Heart left ventricle (tissue), 13 donors: ENCODE data around the gene PRDM11.

ENCODE experiments used
- CTCF ChIP-seq, 12 donors: fragments of 200-600 bp; sonication (generic) in 4 of 12; IDR thresholded peaks; one replicate each; pipeline versions ENCODE4 v1.5.0 to v1.8.0; 2018 to 2022; ENCODE audit warnings: antibody characterized with exemption in 12 of 12, mild to moderate bottlenecking in 5 of 12
- POLR2A ChIP-seq, 2 donors: fragments of 450-650 bp; IDR thresholded peaks; one replicate each; pipeline ENCODE4 v1.6.1; 2017; ENCODE audit warnings: antibody characterized with exemption in 2 of 2, mild to moderate bottlenecking in 2 of 2, moderate library complexity in 2 of 2
- donor health status: ischemic (EF 13 %, LVEDD 7.1; RV severe dilation, severe dysfunction).
- donor health status: DM: no; HTN: yes; CAD: no.
- donor health status: DM: no; HTN: no; CAD: no.
- donor health status: ischemic (EF 25% LVEDD 6.9; RV normal size, moderate dysfunction).
- donor health status: ischemic (EF 25% LVEDD 5.7; RV mildly dilated, moderate dysfunction).
- donor health status: ischemic (EF 35%, LVEDD 5.7; RV mildly dilated, moderate dysfunction).
- donor health status: nonischemic (EF 11% LVEDD 7.7; RV severe dilation, severe dysfunction).
- donor health status: DM: yes; HTN: yes; CAD: no.
- donor health status: PGD.
- donor health status: ischemic (EF 29% LVEDD 5.4; RV normal size, mild dysfunction).
- donor health status: nonischemic (EF 23%, LVEDD 6.1; RV moderate dilation, normal function).

DNA sequence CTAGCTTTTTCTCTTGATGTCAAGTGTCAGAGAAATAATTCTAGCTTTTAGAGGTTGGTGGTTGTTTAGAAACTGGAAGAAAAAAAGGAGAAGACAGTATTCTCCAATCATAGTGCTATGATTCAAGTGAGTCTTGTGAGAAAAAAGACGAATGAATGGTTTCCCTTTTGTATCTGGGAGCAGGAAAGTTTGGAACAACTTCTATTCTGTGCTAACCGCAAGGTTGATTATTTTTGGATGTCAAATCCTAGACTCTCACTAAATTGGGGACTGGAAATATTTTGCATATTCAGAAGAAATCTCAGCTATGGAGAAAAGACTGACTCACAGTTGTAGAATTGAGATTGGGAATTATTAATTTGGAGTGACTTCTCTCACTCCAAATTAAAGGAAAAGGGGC, 70.5 kb downstream of the PRDM11 start:
- TF ChIP-seq POLR2A (IDR thresholded peaks at IDR 0.05) (no peak), CTCF (IDR thresholded peaks at IDR 0.05) (no peak)
